ENCODE measurements around the gene FOXK2.

DNA sequence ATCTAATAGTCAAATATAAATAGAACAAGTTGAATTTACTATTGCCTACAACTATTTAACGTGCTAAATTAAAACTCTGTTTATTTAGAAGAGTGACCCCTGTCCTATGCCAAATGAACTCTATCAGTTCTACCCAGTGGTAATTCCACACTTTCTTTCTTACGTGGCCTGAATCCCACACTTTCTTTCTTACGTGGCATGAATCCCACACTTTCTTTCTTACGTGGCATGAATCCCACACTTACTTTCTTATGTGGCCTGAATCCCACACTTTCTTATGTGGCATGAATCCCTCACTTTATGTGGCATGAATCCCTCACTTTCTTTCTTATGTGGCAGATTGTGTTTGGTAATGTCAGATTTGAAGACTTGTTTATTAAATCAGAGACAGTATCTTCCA is 6.2 kb downstream of the FOXK2 start:
- TF ChIP-seq POLR2AphosphoS5 (IDR thresholded peaks at IDR 0.05): no peak
- TF ChIP-seq, protein P1, sequence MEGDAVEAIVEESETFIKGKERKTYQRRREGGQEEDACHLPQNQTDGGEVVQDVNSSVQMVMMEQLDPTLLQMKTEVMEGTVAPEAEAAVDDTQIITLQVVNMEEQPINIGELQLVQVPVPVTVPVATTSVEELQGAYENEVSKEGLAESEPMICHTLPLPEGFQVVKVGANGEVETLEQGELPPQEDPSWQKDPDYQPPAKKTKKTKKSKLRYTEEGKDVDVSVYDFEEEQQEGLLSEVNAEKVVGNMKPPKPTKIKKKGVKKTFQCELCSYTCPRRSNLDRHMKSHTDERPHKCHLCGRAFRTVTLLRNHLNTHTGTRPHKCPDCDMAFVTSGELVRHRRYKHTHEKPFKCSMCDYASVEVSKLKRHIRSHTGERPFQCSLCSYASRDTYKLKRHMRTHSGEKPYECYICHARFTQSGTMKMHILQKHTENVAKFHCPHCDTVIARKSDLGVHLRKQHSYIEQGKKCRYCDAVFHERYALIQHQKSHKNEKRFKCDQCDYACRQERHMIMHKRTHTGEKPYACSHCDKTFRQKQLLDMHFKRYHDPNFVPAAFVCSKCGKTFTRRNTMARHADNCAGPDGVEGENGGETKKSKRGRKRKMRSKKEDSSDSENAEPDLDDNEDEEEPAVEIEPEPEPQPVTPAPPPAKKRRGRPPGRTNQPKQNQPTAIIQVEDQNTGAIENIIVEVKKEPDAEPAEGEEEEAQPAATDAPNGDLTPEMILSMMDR (IDR thresholded peaks at IDR 0.05): no peak

Data from esophagus muscularis mucosa (tissue), 3 donors.